H1 (cell line): ENCODE results near the gene IL21R. TPM values are rescaled to one million over a fixed set of nuclear protein-coding genes. Genes with fewer than 3 reads are reported as not detected.

Experiments
- CTCF ChIA-PET: fragments of 300-600 bp; sonication (Branson Sonifier 250); formaldehyde crosslinking; loops from one replicate; lab custom pipeline; 2021; ENCODE audit not compliant: partially characterized antibody; lab: Charles Lee
- POLR2A ChIA-PET: fragments of 300-600 bp; sonication (Branson Sonifier 250); formaldehyde crosslinking; loops from one replicate; lab custom pipeline; 2021; ENCODE audit warnings: inconsistent platforms; ENCODE audit not compliant: partially characterized antibody; lab: Charles Lee
- DNase-seq, 2 experiments: peaks; one replicate each; pipeline versions ENCODE4 v3.0.0 to v3.0.0-alpha.2; 2010 to 2022; ENCODE audit warnings: low spot score in 2 of 2, low read depth in 1 of 2, mixed read lengths in 1 of 2
- FAIRE-seq: peaks from 2 replicates; lab custom pipeline; 2011; peaks lifted over from hg19 to GRCh38; lab: Jason Lieb, UNC
- H2AFZ ChIP-seq: 2 replicates; pipeline ENCODE4 v1.8.1; 2012; ENCODE audit warnings: low read length, inconsistent platforms
- H2AK5ac ChIP-seq: 2 replicates; pipeline ENCODE4 v1.6.1; 2013; ENCODE audit warnings: low read depth, low read length
- H2BK120ac ChIP-seq: replicated peaks from 2 replicates; pipeline ENCODE3; 2013; ENCODE audit warnings: low read depth, low read length, inconsistent platforms
- H2BK12ac ChIP-seq: 2 replicates; pipeline ENCODE4 v1.6.1; 2013; ENCODE audit warnings: low read depth, low read length
- H2BK15ac ChIP-seq: 2 replicates; pipeline ENCODE4 v1.6.1; 2013; ENCODE audit warnings: low read length
- H2BK20ac ChIP-seq: 2 replicates; pipeline ENCODE4 v1.6.1; 2013; ENCODE audit warnings: low read length
- H2BK5ac ChIP-seq: 2 replicates; pipeline ENCODE4 v1.6.1; 2013; ENCODE audit warnings: low read depth, low read length
- H3K14ac ChIP-seq: 2 replicates; pipeline ENCODE4 v1.6.1; 2013; ENCODE audit warnings: inconsistent platforms; ENCODE audit not compliant: insufficient read length
- H3K18ac ChIP-seq: 2 replicates; pipeline ENCODE4 v1.6.1; 2013; ENCODE audit warnings: low read length; ENCODE audit errors: extremely low read depth
- H3K23ac ChIP-seq: 2 replicates; pipeline ENCODE4 v1.6.1; 2013; ENCODE audit warnings: inconsistent platforms; ENCODE audit not compliant: insufficient read length
- H3K23me2 ChIP-seq: 2 replicates; pipeline ENCODE4 v1.6.1; 2013; ENCODE audit warnings: low read depth, low read length
- H3K27ac ChIP-seq: 2 replicates; pipeline ENCODE4 v1.6.1; 2011; ENCODE audit warnings: low read depth, low read length, inconsistent platforms
- H3K27me3 ChIP-seq, 4 experiments: replicated peaks in 1 of 4; 1 replicate in 1 of 4; 2 replicates in 3 of 4; pipeline versions ENCODE4 v1.6.1 to v1.8.1; 2011 to 2013; ENCODE audit warnings: low read length in 3 of 4, mild to moderate bottlenecking in 3 of 4, inconsistent platforms in 2 of 4, mixed read lengths in 2 of 4, moderate library complexity in 1 of 4; ENCODE audit not compliant: control insufficient read depth in 3 of 4, insufficient read depth in 3 of 4; ENCODE audit errors: extremely low read depth in 1 of 4
- H3K36me3 ChIP-seq, 4 experiments: 2 replicates each; pipeline versions ENCODE4 v1.6.1 to v1.8.1; 2011 to 2013; ENCODE audit warnings: mild to moderate bottlenecking in 4 of 4, low read length in 3 of 4, moderate library complexity in 2 of 4, control low read depth in 1 of 4, inconsistent platforms in 1 of 4; ENCODE audit not compliant: insufficient read depth in 4 of 4, control insufficient read depth in 2 of 4
- H3K4ac ChIP-seq: replicated peaks from 2 replicates; pipeline ENCODE3; 2013; ENCODE audit warnings: low read length, low read depth, mixed read lengths, inconsistent platforms; ENCODE audit not compliant: insufficient read length
- H3K4me1 ChIP-seq, 4 experiments: replicated peaks in 1 of 4; 1 replicate in 1 of 4; 2 replicates in 3 of 4; pipeline versions ENCODE4 v1.6.1 to v1.8.1; 2011 to 2013; ENCODE audit warnings: low read length in 3 of 4, inconsistent platforms in 2 of 4, mixed read lengths in 1 of 4; ENCODE audit not compliant: insufficient read depth in 4 of 4, control insufficient read depth in 3 of 4
- H3K4me2 ChIP-seq, 2 experiments: 2 replicates each; pipeline versions ENCODE4 v1.6.1 to v1.8.1; 2011 to 2013; ENCODE audit warnings: low read depth in 2 of 2, low read length in 2 of 2, control low read depth in 1 of 2, inconsistent platforms in 1 of 2, mild to moderate bottlenecking in 1 of 2; ENCODE audit not compliant: insufficient read depth in 1 of 2
- H3K4me3 ChIP-seq, 4 experiments: fragments of 200-600, 300-600 bp in 1 of 4; sonication (generic), shearing (Covaris generic), sonication (Bioruptor Twin) in 1 of 4; 2 replicates each; pipeline versions ENCODE4 v1.5.1 to v1.8.1; 2011 to 2016; ENCODE audit warnings: low read length in 4 of 4, low read depth in 3 of 4, control low read depth in 2 of 4, inconsistent platforms in 2 of 4, mild to moderate bottlenecking in 2 of 4, mixed read lengths in 1 of 4, moderate library complexity in 1 of 4; ENCODE audit not compliant: insufficient read depth in 2 of 4; ENCODE audit errors: extremely low read depth in 1 of 4
- H3K56ac ChIP-seq: replicated peaks from 2 replicates; pipeline ENCODE3; 2013; ENCODE audit warnings: low read depth, mild to moderate bottlenecking, mixed read lengths, low read length, inconsistent platforms; ENCODE audit not compliant: insufficient read length
- H3K79me1 ChIP-seq: 2 replicates; pipeline ENCODE4 v1.6.1; 2013; ENCODE audit warnings: low read depth, low read length, control low read depth
- H3K79me2 ChIP-seq, 2 experiments: 2 replicates each; pipeline versions ENCODE4 v1.6.1 to v1.8.1; 2012 to 2013; ENCODE audit warnings: low read length in 2 of 2, mild to moderate bottlenecking in 2 of 2, inconsistent platforms in 1 of 2; ENCODE audit not compliant: insufficient read depth in 2 of 2, control insufficient read depth in 1 of 2
- H3K9ac ChIP-seq, 4 experiments: replicated peaks in 1 of 4; 1 replicate in 1 of 4; 2 replicates in 3 of 4; pipeline versions ENCODE4 v1.6.1 to v1.8.1; 2011 to 2013; ENCODE audit warnings: low read depth in 3 of 4, low read length in 3 of 4, control low read depth in 2 of 4, mild to moderate bottlenecking in 2 of 4, moderate library complexity in 2 of 4, inconsistent platforms in 1 of 4; ENCODE audit errors: extremely low read depth in 1 of 4
- H3K9me3 ChIP-seq, 2 experiments: 2 replicates each; pipeline versions ENCODE4 v1.6.1 to v1.8.1; 2012 to 2013; ENCODE audit warnings: mild to moderate bottlenecking in 2 of 2, moderate library complexity in 2 of 2, control low read depth in 1 of 2, inconsistent platforms in 1 of 2, low read depth in 1 of 2, low read length in 1 of 2, mixed read lengths in 1 of 2; ENCODE audit not compliant: insufficient read depth in 2 of 2
- H4K20me1 ChIP-seq, 2 experiments: replicated peaks in 1 of 2; 2 replicates each; pipeline versions ENCODE3 to v1.8.1; 2011 to 2013; ENCODE audit warnings: inconsistent platforms in 2 of 2, low read length in 2 of 2, mild to moderate bottlenecking in 1 of 2; ENCODE audit not compliant: insufficient read depth in 2 of 2, control insufficient read depth in 1 of 2
- H4K5ac ChIP-seq: 2 replicates; pipeline ENCODE4 v1.6.1; 2013; ENCODE audit warnings: low read length, low read depth, mixed read lengths, inconsistent platforms; ENCODE audit not compliant: insufficient read length
- H4K8ac ChIP-seq: 2 replicates; pipeline ENCODE4 v1.8.0; 2013; ENCODE audit warnings: mild to moderate bottlenecking, moderate library complexity, low read length, inconsistent platforms; ENCODE audit not compliant: insufficient read depth; ENCODE audit errors: extremely low read depth
- H4K91ac ChIP-seq: replicated peaks from 2 replicates; pipeline ENCODE3; 2013; ENCODE audit warnings: low read length, mixed read lengths, inconsistent platforms; ENCODE audit not compliant: insufficient read length
- CEBPB ChIP-seq: IDR thresholded peaks from 2 replicates; pipeline ENCODE4 v1.6.1; 2012; ENCODE audit warnings: low read depth, low read length
- CTBP2 ChIP-seq: IDR thresholded peaks from 2 replicates; pipeline ENCODE4 v1.7.0; 2011; ENCODE audit warnings: borderline replicate concordance, mild to moderate bottlenecking, moderate library complexity, mixed read lengths, low read length; ENCODE audit not compliant: insufficient read depth, insufficient read length
- JUN ChIP-seq: IDR thresholded peaks from 2 replicates; pipeline ENCODE4 v1.6.1; 2011; ENCODE audit warnings: low read depth, mild to moderate bottlenecking, improper control_type of control experiment, low read length
- KDM1A ChIP-seq: fragments of 200-600, 300-600 bp; sonication (generic); IDR thresholded peaks from 2 replicates; pipeline ENCODE4 v1.7.1; 2016; ENCODE audit warnings: mild to moderate bottlenecking, low read length, borderline replicate concordance
- MAFK ChIP-seq: IDR thresholded peaks from 2 replicates; pipeline ENCODE4 v1.6.1; 2012; ENCODE audit warnings: low read depth, mild to moderate bottlenecking, improper control_type of control experiment, low read length
- MAX ChIP-seq: IDR thresholded peaks from 2 replicates; pipeline ENCODE4 v1.6.1; 2012; ENCODE audit warnings: inconsistent platforms
- NRF1 ChIP-seq: IDR thresholded peaks from 2 replicates; pipeline ENCODE4 v1.6.1; 2011; ENCODE audit warnings: mild to moderate bottlenecking, low read depth, low read length, improper control_type of control experiment
- PHF8 ChIP-seq: fragments of 200-600 bp; sonication (generic); conservative IDR thresholded peaks from 2 replicates; pipeline ENCODE4 v1.7.1; 2012; ENCODE audit warnings: low read depth, mild to moderate bottlenecking, inconsistent platforms, low read length, moderate library complexity
- SUZ12 ChIP-seq: fragments of 200-600 bp; sonication (generic); IDR thresholded peaks from 2 replicates; pipeline ENCODE4 v1.6.1; 2012; ENCODE audit warnings: mild to moderate bottlenecking, inconsistent platforms, low read length, moderate library complexity, mixed read lengths
- TAF1 ChIP-seq: IDR thresholded peaks from 2 replicates; pipeline ENCODE4 v1.6.1; 2011; ENCODE audit warnings: mild to moderate bottlenecking, low read depth, low read length
- TBP ChIP-seq: IDR thresholded peaks from 2 replicates; pipeline ENCODE4 v1.6.1; 2011; ENCODE audit warnings: low read depth, low read length, improper control_type of control experiment
- TEAD4 ChIP-seq: IDR thresholded peaks from 2 replicates; pipeline ENCODE4 v1.6.1; 2012; ENCODE audit warnings: low read depth, low read length, inconsistent platforms, mixed read lengths
- WGBS, 2 experiments: shearing (Covaris generic) in 1 of 2; methylation state at CpG; one replicate each; pipeline versions ENCODE4 v1.1.6 to v1.1.7; 2013 to 2015; ENCODE audit warnings: low lambda C conversion rate in 2 of 2, mixed read lengths in 2 of 2, inconsistent platforms in 1 of 2, low coverage in 1 of 2, missing lambda C conversion rate in 1 of 2; ENCODE audit not compliant: insufficient replicate concordance in 2 of 2, insufficient coverage in 1 of 2, insufficient read length in 1 of 2; ENCODE audit errors: extremely low coverage in 1 of 2, missing lambda C conversion rate in 1 of 2; 5-methylcytosine and 5-hydroxymethylcytosine counted together
- polyA plus RNA-seq, 7 experiments: library from polyadenylated mRNA; depleted of rRNA in 3 of 7; stranded (reverse) in 5 of 7; unstranded in 2 of 7; fragments of >200 nt in 5 of 7; fragments of 200-250 nt in 2 of 7; gene quantifications; 1 replicate in 5 of 7; 2 replicates in 1 of 7; 4 replicates in 1 of 7; pipeline versions ENCODE4 v1.2.1 to v1.2.3, GENCODE V29; 2011 to 2013; ENCODE audit warnings: missing spikeins in 2 of 7, mixed read lengths in 2 of 7
- total RNA-seq: library from RNA; stranded (reverse); fragmentation: NEBNext Ultra II Directional; extraction: Animal tissue kit (Norgen Biotek cat#: 25700); gene quantifications from 2 replicates; pipeline ENCODE4 v1.2.1, GENCODE V29; 2021

Gene IL21R
- total and polyA plus RNA-seq, 2 of the 8 experiments (the other 6 are each of a cell fraction or from before 2014, with no cell fraction given) = 0.34 to 0.70 TPM

DNA sequence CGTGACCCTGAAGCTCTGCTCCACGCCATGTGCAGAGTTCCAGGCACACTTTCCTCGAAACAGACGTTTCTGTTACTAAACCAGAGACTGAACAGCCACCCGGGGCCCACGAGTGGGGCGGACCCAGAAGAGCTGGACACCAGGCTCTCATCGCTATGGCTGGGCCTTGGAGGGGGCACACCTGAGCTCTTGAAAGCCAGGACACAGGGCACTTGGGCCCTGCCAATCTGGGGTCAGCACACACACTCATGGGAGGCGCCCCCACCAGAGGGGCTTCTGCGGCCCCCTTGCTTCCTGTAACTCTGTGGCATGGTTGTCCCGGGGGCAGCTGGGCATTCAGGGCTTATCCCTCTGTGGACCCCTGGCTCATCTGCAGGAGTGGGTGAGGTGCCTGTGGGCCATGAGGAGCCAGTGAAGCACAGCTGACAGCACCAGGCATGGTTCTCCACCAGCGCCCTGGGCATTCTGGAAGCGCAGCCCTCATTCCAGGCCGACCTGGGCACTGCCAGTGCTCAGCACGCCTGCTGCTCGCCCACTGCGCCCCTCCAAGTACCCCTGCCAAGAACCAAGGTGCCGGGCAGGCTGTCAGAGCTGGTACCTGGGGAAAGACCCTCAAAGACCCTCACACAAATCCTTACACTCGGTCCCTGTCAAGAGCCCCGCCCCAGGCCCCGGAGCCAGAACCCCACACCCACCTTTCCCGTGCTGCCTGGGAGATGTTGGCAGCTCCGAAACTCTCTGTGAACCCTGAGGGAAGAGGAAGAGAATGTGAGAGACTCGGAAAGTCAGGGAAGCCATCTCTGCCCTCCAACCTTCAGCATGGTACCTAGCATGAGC is 61.1 kb downstream of the IL21R start:
- Histone ChIP-seq H3K9me3 (no peaks in the 10 kb centered on the region), H3K9ac (no peak overlapping the region), H2AK5ac (no peak overlapping the region), H3K4ac (no peak overlapping the region), H2BK120ac (no peak overlapping the region), H2AFZ (no peak overlapping the region), H2BK5ac (no peak overlapping the region), H3K14ac (no peak overlapping the region), H4K8ac (no peak overlapping the region), H3K4me2 (no peak overlapping the region), H3K18ac (no peak overlapping the region), H2BK12ac (no peak overlapping the region), H3K79me1 (no peaks in the 10 kb centered on the region), H3K4me1 (no peaks in the 10 kb centered on the region; a peak in 1 of 7 replicates), H4K20me1 (peaks cover 2 to 14% of the 10 kb centered on the region in 2 experiments), H3K23ac (no peak overlapping the region), H2BK15ac (no peak overlapping the region), H3K27ac (no peak overlapping the region), H3K23me2 (peaks cover 4% of the 10 kb centered on the region; the same call in 1 of the 2 replicates), H3K56ac (no peak overlapping the region), H3K27me3 (no peaks in the 10 kb centered on the region), H4K5ac (no peak overlapping the region), H3K4me3 (no peak overlapping the region), H3K36me3 (peaks cover 25 to 62% (median 49%) of the 10 kb centered on the region in 4 experiments; a peak in 7 of 8 replicates), H4K91ac (no peak overlapping the region), H2BK20ac (no peak overlapping the region), H3K79me2 (no peaks in the 10 kb centered on the region)
- DNase-seq = no peak
- POLR2A ChIA-PET = interaction anchor here (0.8 to 1.3 kb wide), 2 partner anchors 10 to 63 kb away, joined by 3 to 4 read pairs; no protein-coding TSS in a partner anchor
- no peak for FAIRE-seq
- WGBS, 2 experiments = 92% methylated on average over 22 of the region's 24 CpGs; no CpG with 5 or more reads in 1 of the 2 experiments
- CTCF ChIA-PET = interaction anchor here (1.1 to 1.4 kb wide), 5 partner anchors 8 to 284 kb away, joined by 3 read pairs; no protein-coding TSS in a partner anchor
- TF ChIP-seq NRF1 = no peak
- TF ChIP-seq TEAD4 = no peak
- TF ChIP-seq MAFK = no peak
- no peak for TF ChIP-seq MAX
- TF ChIP-seq KDM1A = no peak
- no peak for TF ChIP-seq PHF8
- TF ChIP-seq JUN = no peak
- TF ChIP-seq SUZ12 = no peak
- TF ChIP-seq CEBPB = no peak
- no peak for TF ChIP-seq TAF1
- TF ChIP-seq CTBP2 = no peak
- no peak for TF ChIP-seq TBP
